SH-SY5Y (cell line): ENCODE data around the gene FMNL2.
A peak's percentile ranks its signal among the peaks of the same experiment; 100 is the strongest.

Experiments
- GATA2 ChIP-seq: IDR thresholded peaks from 2 replicates; pipeline ENCODE4 v1.6.1; 2011; ENCODE audit warnings: mild to moderate bottlenecking, low read depth, low read length
- GATA3 ChIP-seq: IDR thresholded peaks from 2 replicates; pipeline ENCODE4 v1.6.1; 2011; ENCODE audit warnings: low read depth, mild to moderate bottlenecking, low read length, moderate library complexity

FMNL2 gene

DNA sequence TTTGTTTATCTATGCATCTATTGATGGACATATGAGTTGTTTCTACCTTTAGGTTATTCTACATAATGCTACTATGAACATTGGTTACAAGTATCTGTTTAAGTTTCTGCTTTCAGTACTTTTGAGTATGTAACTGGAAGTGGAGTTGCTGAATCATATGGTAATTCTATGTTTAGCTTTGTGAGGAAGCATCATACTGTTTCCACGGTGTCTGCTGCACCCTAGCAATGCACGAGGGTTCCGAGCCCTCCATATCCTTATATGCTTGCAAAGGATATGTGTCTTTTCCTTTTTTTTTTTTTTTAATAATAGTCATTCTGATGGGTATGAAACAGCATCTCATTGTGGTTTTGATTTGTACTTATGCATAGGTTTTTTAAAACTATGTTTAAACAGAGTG lies 83.7 kb downstream of the FMNL2 start:
- TF ChIP-seq GATA3 (no peak), GATA2 (no peak)

DNA sequence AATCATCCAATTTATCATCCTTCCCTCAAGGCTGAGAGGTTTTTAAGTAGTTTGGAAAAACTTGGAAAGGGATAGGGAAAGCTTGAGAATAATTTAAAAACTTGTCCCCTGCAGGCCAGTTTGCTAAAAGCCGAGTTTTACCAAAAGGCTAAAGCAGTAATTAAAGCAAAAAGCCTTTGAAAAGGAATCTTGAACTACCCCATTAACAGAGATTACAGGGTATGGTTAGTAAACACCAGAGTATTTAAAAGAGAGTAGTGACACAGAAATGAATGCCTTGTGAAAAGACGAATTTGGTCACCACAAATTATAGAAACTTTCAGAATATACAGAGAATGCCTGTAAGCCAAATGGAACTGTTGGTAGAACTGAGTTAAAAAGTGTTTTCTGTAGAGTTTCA lies 85.0 kb downstream of the FMNL2 start:
- no peak for TF ChIP-seq GATA3
- TF ChIP-seq GATA2 = no peak

DNA sequence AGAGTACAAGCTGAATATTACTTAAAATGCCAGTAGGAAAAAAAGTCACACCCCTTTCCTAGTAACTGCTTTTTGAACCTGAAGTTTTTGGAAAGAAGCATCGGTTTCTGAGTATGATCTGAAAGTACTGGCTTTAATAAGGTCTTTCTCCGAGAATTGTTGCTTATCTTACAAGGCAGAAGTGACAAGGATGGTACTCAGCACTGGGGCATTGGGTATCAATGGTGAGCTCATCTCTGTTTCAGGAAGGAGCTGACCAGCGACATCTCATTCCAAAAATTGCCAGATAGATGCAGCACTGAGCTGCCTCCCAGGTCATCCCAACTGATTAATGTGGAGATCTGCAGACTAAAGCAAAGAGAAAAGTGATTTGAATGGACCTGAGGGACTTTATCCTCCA lies 85.4 kb downstream of the FMNL2 start:
- TF ChIP-seq GATA3 = no peak
- no peak for TF ChIP-seq GATA2

DNA sequence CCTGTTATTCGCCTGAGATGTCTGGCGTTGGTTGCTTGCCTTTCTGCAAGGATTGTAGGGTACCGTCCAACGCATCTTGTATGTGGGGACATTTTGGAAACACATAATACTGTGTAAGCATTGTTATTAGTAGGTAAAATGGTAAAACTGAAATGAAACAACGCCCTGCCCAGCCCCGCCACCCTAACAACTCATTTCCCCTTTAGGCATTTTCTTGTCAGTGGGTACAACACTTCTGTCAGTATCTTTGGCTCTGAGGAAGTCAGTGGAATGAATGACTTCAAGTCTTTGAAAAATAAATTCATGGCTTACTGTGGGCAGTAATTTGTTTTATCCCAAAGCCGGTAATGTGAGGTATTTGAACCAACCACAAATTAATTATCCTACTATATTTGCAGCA lies 86.0 kb downstream of the FMNL2 start:
- no peak for TF ChIP-seq GATA2
- no peak for TF ChIP-seq GATA3

DNA sequence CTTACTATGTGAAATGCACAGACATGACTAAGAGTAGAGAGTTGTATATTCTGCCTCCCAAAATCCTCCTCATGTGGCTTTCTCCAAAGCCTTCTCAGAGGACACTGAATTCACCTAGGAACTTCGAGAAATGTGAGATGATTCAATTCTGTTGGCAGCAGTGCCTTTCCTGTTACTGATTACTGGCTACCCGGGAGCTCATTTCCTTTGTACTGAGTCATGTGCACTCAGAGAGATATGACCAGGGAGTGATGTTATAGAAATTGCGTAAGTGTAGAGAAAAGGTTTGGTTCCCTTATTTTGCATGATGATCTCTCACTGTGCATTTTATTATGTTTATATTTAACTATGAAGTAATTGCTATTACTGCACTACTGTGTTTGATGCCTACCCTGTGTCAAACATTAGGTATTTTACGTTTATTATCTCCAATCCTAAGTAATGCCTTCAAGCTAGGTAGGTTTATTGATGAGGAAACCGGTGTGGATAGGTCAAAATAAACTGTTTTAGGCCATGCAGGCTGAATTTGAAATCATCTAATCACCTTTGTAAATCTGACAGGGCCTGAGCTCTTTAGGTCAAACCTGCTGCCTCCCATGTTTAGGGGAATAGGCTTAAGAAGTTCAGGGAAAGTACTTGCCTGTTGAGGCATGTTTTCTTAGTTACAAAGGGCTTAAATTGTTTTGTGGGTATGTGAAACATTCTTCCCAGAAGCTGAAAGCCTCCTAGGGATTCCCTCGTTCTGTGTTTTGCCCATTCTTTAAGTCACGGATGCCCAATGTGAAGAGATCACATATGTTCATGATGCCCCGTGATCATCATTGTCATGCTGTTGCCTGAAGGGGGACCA lies 86.8 kb downstream of the FMNL2 start:
- TF ChIP-seq GATA3 (no peak), GATA2 (0 out of 2 replicates have a peak, but pooled peaks have one; percentile 6)

DNA sequence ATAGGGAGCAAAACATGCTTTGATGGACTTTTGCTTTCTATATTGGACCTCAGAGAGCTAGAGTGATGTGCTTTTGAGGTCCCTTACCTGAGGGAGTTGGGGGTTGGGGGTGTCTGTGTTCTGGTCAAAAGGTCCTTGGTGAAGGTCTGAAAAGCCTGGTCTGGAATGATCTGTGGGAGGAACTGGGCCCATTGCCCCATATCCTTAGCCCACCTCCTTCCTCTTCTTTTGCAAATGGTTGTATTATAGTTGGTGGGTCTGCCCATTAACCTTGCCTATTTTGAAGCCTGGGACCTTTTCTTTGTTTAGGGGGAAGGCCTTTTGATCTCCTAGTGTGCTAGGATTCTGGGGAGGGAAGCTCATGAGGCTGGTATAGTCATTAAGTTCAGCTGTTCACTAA lies 88.7 kb downstream of the FMNL2 start:
- TF ChIP-seq GATA2 = no peak
- TF ChIP-seq GATA3 = no peak

DNA sequence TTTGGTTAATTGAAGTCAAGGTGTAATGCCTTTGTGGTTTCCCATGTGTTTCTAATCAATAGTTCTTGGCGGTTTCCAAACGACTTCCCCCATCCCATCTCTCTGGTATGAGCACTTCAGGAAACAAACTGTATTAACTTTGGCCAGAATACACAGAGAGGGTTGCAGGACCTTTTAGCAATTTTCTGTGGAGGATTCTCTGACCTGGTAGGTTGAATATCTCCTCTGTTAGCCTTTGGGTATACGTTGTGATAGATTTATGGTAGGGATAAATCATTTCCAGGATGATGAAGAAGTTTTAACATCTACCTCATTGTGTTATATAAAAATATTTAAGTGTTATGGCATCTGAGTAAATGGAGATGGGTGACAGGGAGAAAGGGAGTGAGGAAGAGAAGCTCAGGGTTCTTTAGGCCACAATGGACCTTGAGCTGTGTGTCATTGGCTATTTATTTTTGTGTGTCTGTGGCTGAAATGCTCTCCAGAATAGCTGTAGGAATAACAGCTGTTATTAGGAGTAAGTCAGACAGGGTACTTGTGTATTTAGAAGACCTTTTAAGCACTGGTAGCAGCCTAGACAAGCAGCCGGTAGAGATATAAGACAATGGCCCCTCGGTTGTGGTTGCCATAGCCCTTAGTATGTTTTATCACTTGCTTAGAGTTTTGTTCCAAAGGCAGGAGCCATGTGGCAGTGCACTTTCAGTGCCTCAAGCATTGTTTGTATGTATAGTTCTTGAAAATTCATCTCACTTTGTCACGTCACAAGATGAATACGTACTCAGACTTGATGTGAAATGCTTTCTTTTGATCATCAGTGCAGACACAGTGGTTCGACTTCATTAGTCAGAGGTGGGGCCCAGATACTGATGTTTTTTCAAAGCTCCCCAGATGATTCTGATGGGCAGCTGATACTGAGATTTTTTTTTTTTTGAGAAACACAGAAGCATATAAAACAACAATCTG lies 91.1 kb downstream of the FMNL2 start:
- TF ChIP-seq GATA2 = no peak
- no peak for TF ChIP-seq GATA3

DNA sequence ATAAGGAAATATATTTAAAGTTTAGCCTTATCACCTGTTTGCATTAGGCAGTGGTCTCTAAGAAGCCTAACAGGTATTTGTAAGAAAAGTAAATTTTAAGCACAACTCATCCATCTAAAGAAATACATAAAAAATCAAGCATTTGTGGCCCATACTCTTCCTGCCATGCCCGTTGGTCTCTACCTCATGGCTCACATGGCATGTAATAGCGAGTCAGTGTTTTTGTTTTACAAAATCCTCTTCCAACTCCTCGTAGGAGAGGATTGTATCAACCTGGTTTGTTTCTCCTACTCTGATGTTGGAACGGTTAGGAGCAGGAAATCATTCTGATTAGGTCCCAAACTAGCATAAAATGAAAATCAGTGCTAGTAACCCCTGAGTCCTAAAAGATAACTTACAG lies 91.8 kb downstream of the FMNL2 start:
- no peak for TF ChIP-seq GATA2
- no peak for TF ChIP-seq GATA3

DNA sequence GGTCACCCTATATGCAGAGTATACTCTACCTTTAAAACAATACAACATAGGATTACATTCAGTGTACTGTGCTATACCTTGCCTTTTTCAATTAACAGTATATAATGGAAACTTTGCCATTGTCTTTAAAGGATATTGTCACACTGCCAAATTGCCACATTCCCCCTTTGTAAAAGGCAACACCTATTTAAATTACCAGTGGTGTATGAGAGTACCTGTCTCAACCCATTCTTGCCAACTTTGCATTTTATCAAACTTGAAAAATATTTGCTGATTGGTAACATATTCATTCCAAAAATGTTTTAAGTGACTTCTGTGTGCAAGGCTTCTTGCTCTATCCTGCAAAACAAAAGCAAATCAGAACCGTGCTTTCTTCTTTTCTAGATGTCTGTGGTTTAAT lies 92.9 kb downstream of the FMNL2 start:
- TF ChIP-seq GATA2 = no peak
- TF ChIP-seq GATA3 = no peak

DNA sequence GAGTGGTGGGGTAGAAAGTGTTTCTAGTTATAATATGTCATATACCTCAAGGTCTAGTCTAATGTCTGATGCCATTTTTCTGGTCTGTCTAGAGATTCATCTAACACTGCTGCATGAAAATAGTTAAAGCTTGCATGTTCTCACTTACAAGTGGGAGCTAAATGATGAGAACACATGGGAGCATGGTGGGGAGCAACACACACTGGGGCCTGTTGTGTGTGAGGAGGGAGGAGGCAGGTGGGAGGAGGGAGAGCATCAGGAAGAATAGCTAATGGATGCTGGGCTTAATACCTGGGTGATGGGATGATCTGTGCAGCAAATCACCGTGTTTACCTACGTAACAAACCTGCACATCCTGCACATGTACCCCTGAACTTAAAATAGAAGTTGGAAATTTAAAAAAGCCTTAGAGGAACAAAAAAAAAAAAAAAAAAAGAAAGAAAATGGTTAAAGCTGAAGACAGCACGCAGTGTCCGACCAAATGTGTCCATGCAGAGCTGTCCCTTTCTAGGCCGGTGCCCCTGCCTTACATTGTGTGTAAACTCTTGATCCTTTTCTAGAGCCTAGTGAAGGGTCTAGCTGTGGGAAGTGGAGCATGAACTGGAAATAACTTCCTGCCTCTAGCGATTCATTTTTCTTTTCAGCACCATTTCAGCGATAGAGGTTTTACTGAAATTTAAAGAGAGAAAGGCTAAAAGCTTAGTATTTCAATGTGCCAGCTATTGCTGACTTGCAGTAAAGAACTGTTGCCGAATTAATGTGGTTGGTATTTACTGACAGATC lies 94.0 kb downstream of the FMNL2 start:
- TF ChIP-seq GATA2 (no peak), GATA3 (no peak)

DNA sequence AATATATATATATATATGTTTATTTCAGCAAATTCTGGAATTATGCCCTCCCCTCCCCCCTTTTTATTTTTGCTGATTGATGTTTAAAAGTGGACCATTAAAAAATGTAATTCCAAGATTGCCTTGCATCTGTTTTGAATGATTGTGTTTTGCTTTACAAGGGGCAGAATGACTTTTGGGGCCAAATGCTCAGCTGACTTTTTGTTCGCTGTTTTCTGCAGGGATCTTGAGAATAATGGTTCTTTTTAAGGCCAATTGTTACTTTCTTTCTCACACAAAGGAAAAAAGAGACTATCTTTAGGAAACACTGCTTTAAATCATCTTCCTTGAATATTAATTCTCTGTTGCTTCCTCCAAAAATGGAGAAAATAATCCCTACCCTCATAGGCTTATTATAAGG lies 95.9 kb downstream of the FMNL2 start:
- no peak for TF ChIP-seq GATA3
- TF ChIP-seq GATA2 = no peak

DNA sequence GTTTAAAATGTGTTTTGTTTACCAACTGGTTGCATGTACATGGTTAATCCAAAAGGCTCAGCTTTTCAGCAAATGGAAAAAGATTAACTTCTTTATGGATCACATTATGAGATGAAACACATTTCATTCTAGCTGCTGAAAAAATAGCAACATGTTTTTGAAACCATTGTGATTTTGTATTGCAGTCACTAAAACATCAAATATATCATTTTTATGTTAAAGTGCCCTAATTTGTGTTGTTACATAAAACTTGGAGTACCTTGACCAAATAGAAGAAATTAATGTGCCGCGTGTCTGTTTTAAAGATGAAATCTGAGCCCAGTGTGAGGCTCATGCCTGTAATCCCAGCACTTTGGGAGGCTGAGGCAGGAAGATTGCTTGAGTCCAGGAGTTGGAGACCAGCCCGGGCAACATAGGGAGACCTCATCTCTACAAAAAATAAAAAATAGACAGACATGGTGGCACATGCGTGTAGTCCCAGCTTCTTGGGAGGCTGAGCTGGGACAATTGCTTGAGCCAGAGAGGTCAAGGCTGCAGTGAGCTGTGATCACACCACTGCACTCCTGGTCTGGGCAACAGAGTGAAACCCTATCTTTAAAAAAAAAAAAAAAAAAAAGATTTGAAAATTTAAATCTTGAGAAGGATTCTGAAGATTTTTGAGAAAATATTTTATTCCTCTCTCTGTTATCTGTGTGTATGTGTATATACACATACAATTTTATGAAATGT lies 96.6 kb downstream of the FMNL2 start:
- no peak for TF ChIP-seq GATA2
- TF ChIP-seq GATA3 = no peak

DNA sequence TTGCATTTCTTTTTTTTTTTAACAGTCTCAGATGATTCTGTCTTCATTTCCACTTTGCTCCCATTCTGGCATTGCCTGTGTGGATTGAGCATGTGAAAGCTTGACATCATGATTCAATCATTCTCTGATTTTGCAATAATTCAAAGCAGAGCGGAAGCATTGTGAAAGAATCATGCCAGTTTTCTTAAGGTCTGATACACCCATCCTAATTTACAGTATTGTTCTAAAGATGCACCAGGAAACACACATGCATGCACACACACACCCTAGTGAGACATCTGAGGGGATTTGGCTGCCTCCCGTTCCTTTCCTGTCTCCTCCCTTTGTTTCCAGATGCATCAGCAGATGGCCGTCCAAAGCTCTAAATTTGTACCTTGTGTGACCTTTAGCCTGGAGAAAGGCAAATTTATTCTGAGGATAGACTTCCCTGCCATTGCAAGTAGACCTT lies 97.3 kb downstream of the FMNL2 start:
- TF ChIP-seq GATA2 (no peak), GATA3 (no peak)
